ENCODE data around the gene SLMAP.

Gene SLMAP

GRCh38 chr3:57755741-57756527 is at the start of gene SLMAP:
Gene SLMAP, plus strand, starts transcription at chr3:57756309. Its CDS starts 1,343 bp downstream, at chr3:57757652.
- peak within 1 kb of the TSS; percentile 82 to 92 for H3K4me3 ChIP-seq (ENCODE audit: low read depth in 1 of 2, low read length in 2 of 2)
- H3K9ac ChIP-seq (ENCODE audit: low read length) = peak within 1 kb of the TSS; percentile 77
- peak within 1 kb of the TSS; percentile 89 for H3K27ac ChIP-seq (ENCODE audit: low read depth, low read length)
- no peaks in the 10 kb centered on the region for H3K27me3 ChIP-seq (ENCODE audit: control insufficient read depth in 1 of 2, insufficient read depth in 2 of 2, low read length in 2 of 2)
- no peaks in the 10 kb centered on the region for H3K9me3 ChIP-seq (ENCODE audit: low read length)
- peaks cover 34% of the 10 kb centered on the region for H3K4me1 ChIP-seq (ENCODE audit: insufficient read depth, low read length)
- no peaks in the 10 kb centered on the region for H3K36me3 ChIP-seq (ENCODE audit: insufficient read depth, low read length)

GRCh38 chr3:57706462-57706861 is 49.6 kb upstream of the SLMAP start:
- Histone ChIP-seq H3K36me3 (ENCODE audit: insufficient read depth, low read length) (no peaks in the 10 kb centered on the region), H3K9me3 (ENCODE audit: low read length) (no peaks in the 10 kb centered on the region), H3K27ac (ENCODE audit: low read depth, low read length) (no peak overlapping the region), H3K9ac (ENCODE audit: low read length) (no peak overlapping the region), H3K4me3 (ENCODE audit: low read depth in 1 of 2, low read length in 2 of 2) (no peak overlapping the region), H3K27me3 (ENCODE audit: control insufficient read depth in 1 of 2, insufficient read depth in 2 of 2, low read length in 2 of 2) (no peaks in the 10 kb centered on the region), H3K4me1 (ENCODE audit: insufficient read depth, low read length) (peaks cover 6% of the 10 kb centered on the region)

GRCh38 chr3:57709031-57709430 is 47.1 kb upstream of the SLMAP start:
- Histone ChIP-seq H3K27me3 (ENCODE audit: control insufficient read depth in 1 of 2, insufficient read depth in 2 of 2, low read length in 2 of 2) (no peaks in the 10 kb centered on the region), H3K4me3 (ENCODE audit: low read depth in 1 of 2, low read length in 2 of 2) (no peak overlapping the region), H3K4me1 (ENCODE audit: insufficient read depth, low read length) (peaks cover 6% of the 10 kb centered on the region), H3K9me3 (ENCODE audit: low read length) (no peaks in the 10 kb centered on the region), H3K27ac (ENCODE audit: low read depth, low read length) (no peak overlapping the region), H3K36me3 (ENCODE audit: insufficient read depth, low read length) (no peaks in the 10 kb centered on the region), H3K9ac (ENCODE audit: low read length) (no peak overlapping the region)

- Histone ChIP-seq H3K9ac (ENCODE audit: low read length) (no peak overlapping the region), H3K36me3 (ENCODE audit: insufficient read depth, low read length) (no peaks in the 10 kb centered on the region), H3K27ac (ENCODE audit: low read depth, low read length) (no peak overlapping the region), H3K27me3 (ENCODE audit: control insufficient read depth in 1 of 2, insufficient read depth in 2 of 2, low read length in 2 of 2) (no peaks in the 10 kb centered on the region), H3K4me3 (ENCODE audit: low read depth in 1 of 2, low read length in 2 of 2) (no peak overlapping the region), H3K9me3 (ENCODE audit: low read length) (no peaks in the 10 kb centered on the region), H3K4me1 (ENCODE audit: insufficient read depth, low read length) (peaks cover 6% of the 10 kb centered on the region)
These were observed 46.5 kb upstream of the SLMAP start for GRCh38 chr3:57709559-57709958.

- Histone ChIP-seq H3K4me3 (ENCODE audit: low read depth in 1 of 2, low read length in 2 of 2) (no peak overlapping the region), H3K9me3 (ENCODE audit: low read length) (no peaks in the 10 kb centered on the region), H3K36me3 (ENCODE audit: insufficient read depth, low read length) (no peaks in the 10 kb centered on the region), H3K4me1 (ENCODE audit: insufficient read depth, low read length) (no peaks in the 10 kb centered on the region), H3K27me3 (ENCODE audit: control insufficient read depth in 1 of 2, insufficient read depth in 2 of 2, low read length in 2 of 2) (no peaks in the 10 kb centered on the region), H3K27ac (ENCODE audit: low read depth, low read length) (no peak overlapping the region), H3K9ac (ENCODE audit: low read length) (no peak overlapping the region)
These were observed 40.4 kb upstream of the SLMAP start for GRCh38 chr3:57715686-57716085.

GRCh38 chr3:57717205-57717868 is 38.8 kb upstream of the SLMAP start:
- H3K9ac ChIP-seq (ENCODE audit: low read length) = no peak overlapping the region
- H3K4me1 ChIP-seq (ENCODE audit: insufficient read depth, low read length) = no peaks in the 10 kb centered on the region
- no peaks in the 10 kb centered on the region for H3K36me3 ChIP-seq (ENCODE audit: insufficient read depth, low read length)
- no peaks in the 10 kb centered on the region for H3K27me3 ChIP-seq (ENCODE audit: control insufficient read depth in 1 of 2, insufficient read depth in 2 of 2, low read length in 2 of 2)
- H3K4me3 ChIP-seq (ENCODE audit: low read depth in 1 of 2, low read length in 2 of 2) = no peak overlapping the region
- H3K9me3 ChIP-seq (ENCODE audit: low read length) = no peaks in the 10 kb centered on the region
- no peak overlapping the region for H3K27ac ChIP-seq (ENCODE audit: low read depth, low read length)

- H3K27ac ChIP-seq (ENCODE audit: low read depth, low read length) = no peak overlapping the region
- no peak overlapping the region for H3K4me3 ChIP-seq (ENCODE audit: low read depth in 1 of 2, low read length in 2 of 2)
- H3K9ac ChIP-seq (ENCODE audit: low read length) = no peak overlapping the region
- no peaks in the 10 kb centered on the region for H3K36me3 ChIP-seq (ENCODE audit: insufficient read depth, low read length)
- no peaks in the 10 kb centered on the region for H3K9me3 ChIP-seq (ENCODE audit: low read length)
- no peaks in the 10 kb centered on the region for H3K4me1 ChIP-seq (ENCODE audit: insufficient read depth, low read length)
- no peaks in the 10 kb centered on the region for H3K27me3 ChIP-seq (ENCODE audit: control insufficient read depth in 1 of 2, insufficient read depth in 2 of 2, low read length in 2 of 2)
These were observed 38.0 kb upstream of the SLMAP start for GRCh38 chr3:57718118-57718517.

- H3K27ac ChIP-seq (ENCODE audit: low read depth, low read length) = no peak overlapping the region
- H3K9ac ChIP-seq (ENCODE audit: low read length) = no peak overlapping the region
- no peaks in the 10 kb centered on the region for H3K4me1 ChIP-seq (ENCODE audit: insufficient read depth, low read length)
- no peaks in the 10 kb centered on the region for H3K9me3 ChIP-seq (ENCODE audit: low read length)
- no peak overlapping the region for H3K4me3 ChIP-seq (ENCODE audit: low read depth in 1 of 2, low read length in 2 of 2)
- H3K27me3 ChIP-seq (ENCODE audit: control insufficient read depth in 1 of 2, insufficient read depth in 2 of 2, low read length in 2 of 2) = no peaks in the 10 kb centered on the region
- no peaks in the 10 kb centered on the region for H3K36me3 ChIP-seq (ENCODE audit: insufficient read depth, low read length)
These were observed 29.7 kb upstream of the SLMAP start for GRCh38 chr3:57726397-57726796.

- H3K4me3 ChIP-seq (ENCODE audit: low read depth in 1 of 2, low read length in 2 of 2) = no peak overlapping the region
- H3K36me3 ChIP-seq (ENCODE audit: insufficient read depth, low read length) = no peaks in the 10 kb centered on the region
- H3K9me3 ChIP-seq (ENCODE audit: low read length) = no peaks in the 10 kb centered on the region
- H3K4me1 ChIP-seq (ENCODE audit: insufficient read depth, low read length) = no peaks in the 10 kb centered on the region
- no peaks in the 10 kb centered on the region for H3K27me3 ChIP-seq (ENCODE audit: control insufficient read depth in 1 of 2, insufficient read depth in 2 of 2, low read length in 2 of 2)
- no peak overlapping the region for H3K9ac ChIP-seq (ENCODE audit: low read length)
- no peak overlapping the region for H3K27ac ChIP-seq (ENCODE audit: low read depth, low read length)
These were observed 29.0 kb upstream of the SLMAP start for GRCh38 chr3:57727106-57727505.

- Histone ChIP-seq H3K27ac (ENCODE audit: low read depth, low read length) (no peak overlapping the region), H3K27me3 (ENCODE audit: control insufficient read depth in 1 of 2, insufficient read depth in 2 of 2, low read length in 2 of 2) (no peaks in the 10 kb centered on the region), H3K9me3 (ENCODE audit: low read length) (no peaks in the 10 kb centered on the region)
These were observed 26.6 kb upstream of the SLMAP start for GRCh38 chr3:57729334-57730045.

GRCh38 chr3:57730682-57731081 is 25.4 kb upstream of the SLMAP start:
- Histone ChIP-seq H3K4me1 (ENCODE audit: insufficient read depth, low read length) (no peaks in the 10 kb centered on the region), H3K27ac (ENCODE audit: low read depth, low read length) (no peak overlapping the region), H3K4me3 (ENCODE audit: low read depth in 1 of 2, low read length in 2 of 2) (no peak overlapping the region), H3K9ac (ENCODE audit: low read length) (no peak overlapping the region), H3K27me3 (ENCODE audit: control insufficient read depth in 1 of 2, insufficient read depth in 2 of 2, low read length in 2 of 2) (no peaks in the 10 kb centered on the region), H3K36me3 (ENCODE audit: insufficient read depth, low read length) (no peaks in the 10 kb centered on the region), H3K9me3 (ENCODE audit: low read length) (no peaks in the 10 kb centered on the region)

More at GRCh38 chr3:57729334-57730045, 26.6 kb upstream of the SLMAP start:
- Histone ChIP-seq H3K9ac (ENCODE audit: low read length) (no peak overlapping the region), H3K36me3 (ENCODE audit: insufficient read depth, low read length) (no peaks in the 10 kb centered on the region), H3K4me1 (ENCODE audit: insufficient read depth, low read length) (no peaks in the 10 kb centered on the region), H3K4me3 (ENCODE audit: low read depth in 1 of 2, low read length in 2 of 2) (no peak overlapping the region)
